Measurements from ENCODE around the gene ZBTB40.
A peak's percentile ranks its signal among the peaks of the same experiment; 100 is the strongest.

Gene ZBTB40

GRCh38 chr1:22562584-22563583, 111.2 kb downstream of the ZBTB40 start, which contains the start of gene EPHA8:
EPHA8 (plus strand) TSS chr1:22563489; CDS start chr1:22563636, 147 bp downstream.
- peaks cover 5% of the 10 kb centered on the region; the same call in 1 of the 2 replicates for H3K4me1 ChIP-seq (ENCODE audit: control insufficient read depth, insufficient read depth, low read length)
- H3K27me3 ChIP-seq (ENCODE audit: control insufficient read depth, insufficient read depth, low read length): peaks cover 51% of the 10 kb centered on the region
- no peaks in the 10 kb centered on the region for H3K9me3 ChIP-seq (ENCODE audit: control insufficient read depth, insufficient read depth, low read length)
- peak within 1 kb of the TSS; percentile 65 for H3K4me3 ChIP-seq (ENCODE audit: low read depth, low read length)
- H3K36me3 ChIP-seq (ENCODE audit: control insufficient read depth, insufficient read depth, low read length): no peaks in the 10 kb centered on the region
- H3K9ac ChIP-seq (ENCODE audit: low read depth, low read length): no peak within 1 kb of the TSS
- H3K27ac ChIP-seq (ENCODE audit: low read depth, low read length): no peak within 1 kb of the TSS

- peaks cover 51% of the 10 kb centered on the region for H3K27me3 ChIP-seq (ENCODE audit: control insufficient read depth, insufficient read depth, low read length)
- no peak overlapping the region for H3K9ac ChIP-seq (ENCODE audit: low read depth, low read length)
- H3K9me3 ChIP-seq (ENCODE audit: control insufficient read depth, insufficient read depth, low read length): no peaks in the 10 kb centered on the region
- no peak overlapping the region for H3K27ac ChIP-seq (ENCODE audit: low read depth, low read length)
- no peaks in the 10 kb centered on the region for H3K36me3 ChIP-seq (ENCODE audit: control insufficient read depth, insufficient read depth, low read length)
- H3K4me3 ChIP-seq (ENCODE audit: low read depth, low read length): peak overlapping the region; percentile 65
- H3K4me1 ChIP-seq (ENCODE audit: control insufficient read depth, insufficient read depth, low read length): peaks cover 5% of the 10 kb centered on the region; the same call in 1 of the 2 replicates
Observed at GRCh38 chr1:22563671-22564602, 112.3 kb downstream of the ZBTB40 start.

- Histone ChIP-seq H3K36me3 (ENCODE audit: control insufficient read depth, insufficient read depth, low read length) (no peaks in the 10 kb centered on the region), H3K9me3 (ENCODE audit: control insufficient read depth, insufficient read depth, low read length) (no peaks in the 10 kb centered on the region), H3K27me3 (ENCODE audit: control insufficient read depth, insufficient read depth, low read length) (peaks cover 39% of the 10 kb centered on the region), H3K27ac (ENCODE audit: low read depth, low read length) (no peak overlapping the region), H3K4me1 (ENCODE audit: control insufficient read depth, insufficient read depth, low read length) (peaks cover 5% of the 10 kb centered on the region; the same call in 1 of the 2 replicates), H3K4me3 (ENCODE audit: low read depth, low read length) (no peak overlapping the region), H3K9ac (ENCODE audit: low read depth, low read length) (no peak overlapping the region)
Observed at GRCh38 chr1:22566161-22566560, 114.5 kb downstream of the ZBTB40 start.

- peaks cover 29% of the 10 kb centered on the region for H3K27me3 ChIP-seq (ENCODE audit: control insufficient read depth, insufficient read depth, low read length)
- no peak overlapping the region for H3K9ac ChIP-seq (ENCODE audit: low read depth, low read length)
- no peaks in the 10 kb centered on the region for H3K36me3 ChIP-seq (ENCODE audit: control insufficient read depth, insufficient read depth, low read length)
- H3K9me3 ChIP-seq (ENCODE audit: control insufficient read depth, insufficient read depth, low read length): no peaks in the 10 kb centered on the region
- H3K4me1 ChIP-seq (ENCODE audit: control insufficient read depth, insufficient read depth, low read length): peaks cover 7% of the 10 kb centered on the region; the same call in 1 of the 2 replicates
- H3K4me3 ChIP-seq (ENCODE audit: low read depth, low read length): no peak overlapping the region
- no peak overlapping the region for H3K27ac ChIP-seq (ENCODE audit: low read depth, low read length)
Observed at GRCh38 chr1:22567197-22567596, 115.5 kb downstream of the ZBTB40 start.

GRCh38 chr1:22567994-22568393, 116.3 kb downstream of the ZBTB40 start:
- Histone ChIP-seq H3K27me3 (ENCODE audit: control insufficient read depth, insufficient read depth, low read length) (peaks cover 21% of the 10 kb centered on the region), H3K9me3 (ENCODE audit: control insufficient read depth, insufficient read depth, low read length) (no peaks in the 10 kb centered on the region), H3K4me1 (ENCODE audit: control insufficient read depth, insufficient read depth, low read length) (peaks cover 8% of the 10 kb centered on the region; the same call in 1 of the 2 replicates)

GRCh38 chr1:22569269-22569668, 117.6 kb downstream of the ZBTB40 start:
- H3K4me3 ChIP-seq (ENCODE audit: low read depth, low read length): no peak overlapping the region
- peaks cover 12% of the 10 kb centered on the region for H3K27me3 ChIP-seq (ENCODE audit: control insufficient read depth, insufficient read depth, low read length)
- no peaks in the 10 kb centered on the region for H3K9me3 ChIP-seq (ENCODE audit: control insufficient read depth, insufficient read depth, low read length)
- no peaks in the 10 kb centered on the region for H3K36me3 ChIP-seq (ENCODE audit: control insufficient read depth, insufficient read depth, low read length)
- no peak overlapping the region for H3K9ac ChIP-seq (ENCODE audit: low read depth, low read length)
- no peak overlapping the region for H3K27ac ChIP-seq (ENCODE audit: low read depth, low read length)
- H3K4me1 ChIP-seq (ENCODE audit: control insufficient read depth, insufficient read depth, low read length): peaks cover 8% of the 10 kb centered on the region; the same call in 1 of the 2 replicates

More at GRCh38 chr1:22567994-22568393, 116.3 kb downstream of the ZBTB40 start:
- Histone ChIP-seq H3K9ac (ENCODE audit: low read depth, low read length) (no peak overlapping the region), H3K27ac (ENCODE audit: low read depth, low read length) (no peak overlapping the region), H3K4me3 (ENCODE audit: low read depth, low read length) (no peak overlapping the region), H3K36me3 (ENCODE audit: control insufficient read depth, insufficient read depth, low read length) (no peaks in the 10 kb centered on the region)

GRCh38 chr1:22570140-22570909, 118.7 kb downstream of the ZBTB40 start:
- Histone ChIP-seq H3K4me3 (ENCODE audit: low read depth, low read length) (no peak overlapping the region), H3K4me1 (ENCODE audit: control insufficient read depth, insufficient read depth, low read length) (peaks cover 8% of the 10 kb centered on the region; the same call in 1 of the 2 replicates), H3K9me3 (ENCODE audit: control insufficient read depth, insufficient read depth, low read length) (no peaks in the 10 kb centered on the region), H3K36me3 (ENCODE audit: control insufficient read depth, insufficient read depth, low read length) (no peaks in the 10 kb centered on the region), H3K27ac (ENCODE audit: low read depth, low read length) (no peak overlapping the region), H3K27me3 (ENCODE audit: control insufficient read depth, insufficient read depth, low read length) (peaks cover 3% of the 10 kb centered on the region; the same call in 1 of the 2 replicates), H3K9ac (ENCODE audit: low read depth, low read length) (no peak overlapping the region)

GRCh38 chr1:22572818-22573217, 121.2 kb downstream of the ZBTB40 start:
- H3K9ac ChIP-seq (ENCODE audit: low read depth, low read length): no peak overlapping the region

GRCh38 chr1:22573237-22573636, 121.6 kb downstream of the ZBTB40 start:
- Histone ChIP-seq H3K9ac (ENCODE audit: low read depth, low read length) (no peak overlapping the region), H3K9me3 (ENCODE audit: control insufficient read depth, insufficient read depth, low read length) (peaks cover 5% of the 10 kb centered on the region; the same call in 1 of the 2 replicates), H3K27ac (ENCODE audit: low read depth, low read length) (no peak overlapping the region), H3K27me3 (ENCODE audit: control insufficient read depth, insufficient read depth, low read length) (no peaks in the 10 kb centered on the region), H3K36me3 (ENCODE audit: control insufficient read depth, insufficient read depth, low read length) (no peaks in the 10 kb centered on the region), H3K4me1 (ENCODE audit: control insufficient read depth, insufficient read depth, low read length) (peaks cover 3% of the 10 kb centered on the region; the same call in 1 of the 2 replicates), H3K4me3 (ENCODE audit: low read depth, low read length) (no peak overlapping the region)

More at GRCh38 chr1:22572818-22573217, 121.2 kb downstream of the ZBTB40 start:
- Histone ChIP-seq H3K9me3 (ENCODE audit: control insufficient read depth, insufficient read depth, low read length) (peaks cover under 1% of the 10 kb centered on the region; the same call in 1 of the 2 replicates), H3K27ac (ENCODE audit: low read depth, low read length) (no peak overlapping the region), H3K4me1 (ENCODE audit: control insufficient read depth, insufficient read depth, low read length) (peaks cover 3% of the 10 kb centered on the region; the same call in 1 of the 2 replicates), H3K36me3 (ENCODE audit: control insufficient read depth, insufficient read depth, low read length) (no peaks in the 10 kb centered on the region), H3K27me3 (ENCODE audit: control insufficient read depth, insufficient read depth, low read length) (no peaks in the 10 kb centered on the region), H3K4me3 (ENCODE audit: low read depth, low read length) (no peak overlapping the region)
